Smooth muscle cell (in vitro differentiated cells): ENCODE results near the gene RWDD4. TPM values are rescaled to one million over a fixed set of nuclear protein-coding genes. Genes with fewer than 3 reads are reported as not detected.

Experiments used
- polyA plus RNA-seq: library from polyadenylated mRNA; unstranded; fragments of >200 nt; fragmentation: Nextera tagmentation; extraction: Ambion mirVana; gene quantifications from 2 replicates; pipeline ENCODE4 v1.2.1, GENCODE V29; 2016
- small RNA-seq: library from RNA; depleted of rRNA; stranded (forward); fragments of <200 nt; gene quantifications from one replicate; pipeline ENCODE3, GENCODE V24; 2014
- total RNA-seq: library from RNA; depleted of rRNA; stranded (reverse); fragments of >200 nt; gene quantifications from 2 replicates; pipeline ENCODE4 v1.2.3, GENCODE V29; 2014

The RWDD4 gene
- total and polyA plus RNA-seq, 2 experiments from 2014 or later, result 20.0 to 25.1 TPM

Small RNA genes within 50 kb of the gene (small RNA-seq; reads per million reads assigned to genes)
- gene RNU6-1053P, result not detected
- gene RNU6-335P, result not detected
- not detected for gene RNU6-479P

Other genes starting within 250 kb of the RWDD4 start
- gene CDKN2AIP, start 214.5 kb downstream of the RWDD4 start, total RNA-seq, result 27.2 and 32.1 TPM in 2 replicates
- gene CDKN2AIP, start 214.5 kb downstream of the RWDD4 start, polyA plus RNA-seq, result 12.4 and 13.0 TPM in 2 replicates
- 16.3 and 19.4 TPM in 2 replicates for gene ING2, start 154.1 kb downstream of the RWDD4 start, total RNA-seq
- gene ING2, start 154.1 kb downstream of the RWDD4 start, polyA plus RNA-seq, result 27.4 and 30.1 TPM in 2 replicates
- gene TRAPPC11, start 108 bp upstream of the RWDD4 start, total RNA-seq, result 41.0 and 56.5 TPM in 2 replicates
- 12.4 and 15.5 TPM in 2 replicates for gene TRAPPC11, start 108 bp upstream of the RWDD4 start, polyA plus RNA-seq
- gene STOX2, start 246.1 kb upstream of the RWDD4 start, total RNA-seq, result 4.2 and 4.6 TPM in 2 replicates
- 1.3 and 5.6 TPM in 2 replicates for gene STOX2, start 246.1 kb upstream of the RWDD4 start, polyA plus RNA-seq